ENCODE measurements around the gene GRB10. TPM values are rescaled to one million over a fixed set of nuclear protein-coding genes. Genes with fewer than 3 reads are reported as not detected.

The GRB10 gene
- total RNA-seq, 1 donor from 2014 or later, result not detected

- ATAC-seq (ENCODE audit: low read depth) (no peak), DNase-seq (no peak)
- H3K4me3 Mint-ChIP-seq, result no peak overlapping the region
- no peaks in the 10 kb centered on the region for H3K36me3 Mint-ChIP-seq (ENCODE audit: low read depth)
- intact Hi-C loops (cut with micrococcal nuclease), result no loop called here
- no peak overlapping the region for H3K27ac Mint-ChIP-seq
- POLR2A ChIA-PET, result no interaction called here
- no peaks in the 10 kb centered on the region for H3K4me1 Mint-ChIP-seq
- no peak for TF ChIP-seq CTCF (IDR thresholded peaks at IDR 0.05)
- H3K9me3 Mint-ChIP-seq, result no peaks in the 10 kb centered on the region
- CTCF ChIA-PET, result no interaction called here
- no peaks in the 10 kb centered on the region for H3K27me3 Mint-ChIP-seq
Measured at GRCh38 chr7:50647286-50647980, 135.3 kb downstream of the GRB10 start.

- Mint-ChIP-seq H3K4me1 (no peaks in the 10 kb centered on the region), H3K27ac (no peak overlapping the region), H3K9me3 (no peaks in the 10 kb centered on the region), H3K27me3 (no peaks in the 10 kb centered on the region), H3K4me3 (no peak overlapping the region), H3K36me3 (ENCODE audit: low read depth) (no peaks in the 10 kb centered on the region)
- ChIA-PET POLR2A (no interaction called here), CTCF (no interaction called here)
- no peak for TF ChIP-seq CTCF (IDR thresholded peaks at IDR 0.05)
- no peak for ATAC-seq (ENCODE audit: low read depth)
- no peak for DNase-seq
- intact Hi-C loops (cut with micrococcal nuclease), result no loop called here
Measured at GRCh38 chr7:50646069-50646468, 136.6 kb downstream of the GRB10 start.

GRCh38 chr7:50645186-50645585 lies 137.5 kb downstream of the GRB10 start:
- Mint-ChIP-seq H3K27ac (no peak overlapping the region), H3K36me3 (ENCODE audit: low read depth) (no peaks in the 10 kb centered on the region), H3K9me3 (no peaks in the 10 kb centered on the region), H3K4me1 (no peaks in the 10 kb centered on the region), H3K4me3 (no peak overlapping the region), H3K27me3 (no peaks in the 10 kb centered on the region)
- POLR2A ChIA-PET, result no interaction called here
- CTCF ChIA-PET, result no interaction called here
- DNase-seq, result no peak
- intact Hi-C loops (cut with micrococcal nuclease), result no loop called here
- no peak for ATAC-seq (ENCODE audit: low read depth)
- no peak for TF ChIP-seq CTCF (IDR thresholded peaks at IDR 0.05)

GRCh38 chr7:50644586-50644985 lies 138.1 kb downstream of the GRB10 start:
- Mint-ChIP-seq H3K9me3 (no peaks in the 10 kb centered on the region), H3K27ac (no peak overlapping the region), H3K27me3 (no peaks in the 10 kb centered on the region), H3K36me3 (ENCODE audit: low read depth) (no peaks in the 10 kb centered on the region), H3K4me3 (no peak overlapping the region), H3K4me1 (no peaks in the 10 kb centered on the region)
- POLR2A ChIA-PET, result no interaction called here
- DNase-seq (no peak), ATAC-seq (ENCODE audit: low read depth) (no peak)
- TF ChIP-seq CTCF (IDR thresholded peaks at IDR 0.05), result no peak
- CTCF ChIA-PET, result no interaction called here
- intact Hi-C loops (cut with micrococcal nuclease), result no loop called here

- ChIA-PET CTCF (no interaction called here), POLR2A (no interaction called here)
- no peak for TF ChIP-seq CTCF (IDR thresholded peaks at IDR 0.05)
- H3K36me3 Mint-ChIP-seq (ENCODE audit: low read depth), result no peaks in the 10 kb centered on the region
- no peaks in the 10 kb centered on the region for H3K4me1 Mint-ChIP-seq
- no peaks in the 10 kb centered on the region for H3K27me3 Mint-ChIP-seq
- no peak overlapping the region for H3K27ac Mint-ChIP-seq
- DNase-seq (no peak), ATAC-seq (ENCODE audit: low read depth) (no peak)
- H3K9me3 Mint-ChIP-seq, result no peaks in the 10 kb centered on the region
- intact Hi-C loops (cut with micrococcal nuclease), result no loop called here
- H3K4me3 Mint-ChIP-seq, result no peak overlapping the region
Measured at GRCh38 chr7:50644114-50644513, 138.6 kb downstream of the GRB10 start.

All from activated B cell treated with CpG ODN at 0.5 μM for 24 hours (primary cell).